ENCODE measurements around the gene SERPINA5.

The SERPINA5 gene

GRCh38 chr14:94617366-94617941, 36.2 kb downstream of the SERPINA5 start:
- no peak for TF ChIP-seq JUND (IDR thresholded peaks at IDR 0.05; ENCODE audit: low read depth)
- no peak for DNase-seq (ENCODE audit: low read depth in 1 of 2, low spot score in 1 of 2)
- in situ Hi-C loops (cut with HindIII; ENCODE audit: low pct_unique_long_range_greater_than_20kb, low sequenced_read_pairs), result no loop called here

DNA sequence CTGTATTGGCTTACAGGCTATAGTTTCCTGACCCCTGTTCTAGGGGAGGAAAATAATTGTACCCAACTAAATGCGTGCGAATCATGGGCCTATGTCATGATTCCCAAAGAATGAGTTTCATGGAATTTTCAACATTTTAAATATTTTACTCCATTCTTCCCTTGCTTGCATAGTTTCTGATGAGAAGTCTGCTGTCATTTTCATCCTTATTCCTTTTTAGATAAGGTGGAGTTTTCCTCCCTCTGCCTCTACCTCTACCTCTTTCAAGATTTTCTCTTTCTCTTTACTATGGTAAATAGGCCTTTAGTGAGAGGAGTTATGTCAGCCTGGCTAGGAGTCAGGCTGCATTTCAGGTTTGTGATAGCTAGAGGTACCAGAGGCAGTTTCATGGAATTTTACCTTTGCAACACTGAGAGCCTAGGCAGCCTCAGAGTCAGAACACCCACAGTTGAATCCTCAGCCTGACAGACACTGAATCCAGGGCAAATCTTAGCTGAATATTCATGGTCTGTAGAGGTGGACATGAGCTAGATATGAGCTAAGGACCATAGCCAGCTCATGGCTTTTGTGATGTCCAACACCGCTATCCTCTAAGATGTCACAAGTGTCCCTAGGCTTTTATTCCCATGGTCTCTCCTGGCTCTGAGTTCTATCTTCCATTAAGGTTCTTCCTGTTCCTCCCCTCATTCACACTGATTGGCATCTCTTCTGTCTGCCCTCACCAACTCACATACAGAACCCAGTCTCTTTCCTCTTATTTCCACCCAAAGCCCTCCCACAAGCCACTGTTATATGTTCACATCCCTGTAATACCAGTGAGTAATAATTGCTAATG, 37.0 kb downstream of the SERPINA5 start:
- no peak for DNase-seq (ENCODE audit: low read depth in 1 of 2, low spot score in 1 of 2)
- in situ Hi-C loops (cut with HindIII; ENCODE audit: low pct_unique_long_range_greater_than_20kb, low sequenced_read_pairs), result no loop called here
- no peak for TF ChIP-seq JUND (IDR thresholded peaks at IDR 0.05; ENCODE audit: low read depth)

DNA sequence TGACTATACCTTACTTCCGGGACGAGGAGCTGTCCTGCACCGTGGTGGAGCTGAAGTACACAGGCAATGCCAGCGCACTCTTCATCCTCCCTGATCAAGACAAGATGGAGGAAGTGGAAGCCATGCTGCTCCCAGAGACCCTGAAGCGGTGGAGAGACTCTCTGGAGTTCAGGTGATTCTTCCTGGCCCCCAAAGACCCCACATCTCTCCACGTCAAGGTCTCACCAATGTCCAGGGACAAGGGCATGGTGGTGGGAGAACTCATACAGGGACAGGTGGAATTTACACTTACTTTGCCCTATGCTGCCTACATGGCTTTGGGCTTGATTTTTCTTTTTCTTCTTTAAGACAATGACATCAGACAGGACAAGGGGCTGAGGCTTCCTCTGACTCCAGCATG, 38.1 kb downstream of the SERPINA5 start:
- no peak for DNase-seq (ENCODE audit: low read depth in 1 of 2, low spot score in 1 of 2)
- no peak for TF ChIP-seq JUND (IDR thresholded peaks at IDR 0.05; ENCODE audit: low read depth)
- in situ Hi-C loops (cut with HindIII; ENCODE audit: low pct_unique_long_range_greater_than_20kb, low sequenced_read_pairs), result no loop called here

GRCh38 chr14:94620597-94620996, 39.4 kb downstream of the SERPINA5 start:
- TF ChIP-seq JUND (IDR thresholded peaks at IDR 0.05; ENCODE audit: low read depth), result no peak
- DNase-seq (ENCODE audit: low read depth in 1 of 2, low spot score in 1 of 2), result no peak
- in situ Hi-C loops (cut with HindIII; ENCODE audit: low pct_unique_long_range_greater_than_20kb, low sequenced_read_pairs), result no loop called here

GRCh38 chr14:94621358-94622134, 40.3 kb downstream of the SERPINA5 start:
- DNase-seq (ENCODE audit: low read depth in 1 of 2, low spot score in 1 of 2), result no peak
- in situ Hi-C loops (cut with HindIII; ENCODE audit: low pct_unique_long_range_greater_than_20kb, low sequenced_read_pairs), result no loop called here
- no peak for TF ChIP-seq JUND (IDR thresholded peaks at IDR 0.05; ENCODE audit: low read depth)

GRCh38 chr14:94622653-94623421, 41.6 kb downstream of the SERPINA5 start:
- TF ChIP-seq JUND (IDR thresholded peaks at IDR 0.05; ENCODE audit: low read depth), result no peak
- in situ Hi-C loops (cut with HindIII; ENCODE audit: low pct_unique_long_range_greater_than_20kb, low sequenced_read_pairs), result no loop called here

GRCh38 chr14:94623422-94623809, 42.2 kb downstream of the SERPINA5 start:
- in situ Hi-C loops (cut with HindIII; ENCODE audit: low pct_unique_long_range_greater_than_20kb, low sequenced_read_pairs), result no loop called here
- no peak for DNase-seq (ENCODE audit: low read depth in 1 of 2, low spot score in 1 of 2)
- no peak for TF ChIP-seq JUND (IDR thresholded peaks at IDR 0.05; ENCODE audit: low read depth)

More at GRCh38 chr14:94622653-94623421, 41.6 kb downstream of the SERPINA5 start:
- DNase-seq (ENCODE audit: low read depth in 1 of 2, low spot score in 1 of 2), result no peak

GRCh38 chr14:94623856-94624499, 42.8 kb downstream of the SERPINA5 start:
- no peak for DNase-seq (ENCODE audit: low read depth in 1 of 2, low spot score in 1 of 2)
- no peak for TF ChIP-seq JUND (IDR thresholded peaks at IDR 0.05; ENCODE audit: low read depth)
- in situ Hi-C loops (cut with HindIII; ENCODE audit: low pct_unique_long_range_greater_than_20kb, low sequenced_read_pairs), result no loop called here

GRCh38 chr14:94624537-94625352, 43.5 kb downstream of the SERPINA5 start:
- in situ Hi-C loops (cut with HindIII; ENCODE audit: low pct_unique_long_range_greater_than_20kb, low sequenced_read_pairs), result no loop called here
- no peak for DNase-seq (ENCODE audit: low read depth in 1 of 2, low spot score in 1 of 2)
- no peak for TF ChIP-seq JUND (IDR thresholded peaks at IDR 0.05; ENCODE audit: low read depth)

GRCh38 chr14:94625353-94625635, 44.1 kb downstream of the SERPINA5 start:
- DNase-seq (ENCODE audit: low read depth in 1 of 2, low spot score in 1 of 2), result no peak
- no peak for TF ChIP-seq JUND (IDR thresholded peaks at IDR 0.05; ENCODE audit: low read depth)
- in situ Hi-C loops (cut with HindIII; ENCODE audit: low pct_unique_long_range_greater_than_20kb, low sequenced_read_pairs), result no loop called here

- no peak for TF ChIP-seq JUND (IDR thresholded peaks at IDR 0.05; ENCODE audit: low read depth)
- in situ Hi-C loops (cut with HindIII; ENCODE audit: low pct_unique_long_range_greater_than_20kb, low sequenced_read_pairs), result no loop called here
- DNase-seq (ENCODE audit: low read depth in 1 of 2, low spot score in 1 of 2), result no peak
Measured at GRCh38 chr14:94628578-94628977, 47.4 kb downstream of the SERPINA5 start.
